ENCODE results near the gene JAM2. TPM values are rescaled to one million over a fixed set of nuclear protein-coding genes. Genes with fewer than 3 reads are reported as not detected.

The JAM2 gene
- total RNA-seq, 1 experiment from 2014 or later: not detected

DNA sequence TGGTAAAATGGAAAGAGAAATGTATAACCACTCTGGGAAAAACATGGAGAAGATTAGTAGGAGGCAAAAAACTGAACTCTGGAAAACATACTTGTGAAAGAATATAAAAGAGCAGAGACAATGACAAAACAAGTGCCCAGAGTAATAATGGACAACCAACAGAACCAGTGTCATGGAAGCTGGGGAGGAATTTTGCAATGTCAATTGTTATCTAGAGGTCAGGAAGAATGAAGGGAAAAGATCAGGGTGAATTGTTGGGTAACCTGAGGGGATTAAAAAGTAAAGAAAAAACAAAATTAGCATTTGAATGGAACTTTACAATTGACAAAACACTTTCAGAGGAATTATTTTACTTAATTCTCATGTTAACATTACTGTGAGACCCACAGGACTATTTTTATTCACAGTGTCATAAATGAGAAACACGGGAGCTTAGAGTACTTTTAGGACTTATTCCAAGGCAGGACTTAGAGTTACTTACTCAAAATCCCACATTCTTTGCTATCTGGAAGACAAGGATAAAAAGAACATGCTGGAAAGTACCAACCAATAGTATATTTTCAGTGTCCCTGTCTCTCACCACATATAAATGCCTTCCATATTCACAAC is 19.5 kb downstream of the JAM2 start:
- ChIA-PET POLR2A (ENCODE audit: unreplicated experiment) (no interaction called here), CTCF (no interaction called here)
- intact Hi-C loops (cut with micrococcal nuclease; ENCODE audit: unreplicated experiment): no loop called here

DNA sequence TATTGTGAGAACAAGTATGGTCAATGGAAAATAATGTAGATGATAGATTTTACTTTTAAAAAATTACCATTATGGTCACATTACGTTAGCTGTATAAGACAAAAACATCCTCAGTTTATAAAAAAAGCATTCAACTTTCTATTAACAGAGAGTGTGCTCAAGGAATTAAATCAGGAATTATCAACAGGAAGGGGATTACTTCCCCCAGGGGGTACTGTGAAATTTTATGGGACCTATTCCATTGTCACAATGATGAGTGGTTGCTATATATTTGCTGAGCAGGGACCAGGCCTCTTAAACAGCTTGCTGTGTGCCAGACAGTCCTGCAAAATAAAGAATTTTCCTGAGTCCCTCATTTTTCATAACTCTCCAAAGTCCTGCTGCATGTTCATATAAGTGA is 21.2 kb downstream of the JAM2 start:
- Histone ChIP-seq H3K4me1 (replicated peaks; ENCODE audit: insufficient read depth) (no peaks in the 10 kb centered on the region), H3K9me3 (ENCODE audit: insufficient read depth, low read depth) (no peaks in the 10 kb centered on the region), H3K27me3 (ENCODE audit: insufficient read depth, low read depth) (no peaks in the 10 kb centered on the region), H4K20me1 (ENCODE audit: insufficient read depth) (no peaks in the 10 kb centered on the region), H3K4me2 (no peak overlapping the region), H3K79me2 (ENCODE audit: low read depth) (no peaks in the 10 kb centered on the region), H3F3A (ENCODE audit: insufficient read depth, low read depth) (no peaks in the 10 kb centered on the region), H3K4me3 (no peak overlapping the region), H3K36me3 (ENCODE audit: low read depth) (no peaks in the 10 kb centered on the region), H3K9me2 (ENCODE audit: insufficient read depth) (no peaks in the 10 kb centered on the region), H3K27ac (no peak overlapping the region), H2AFZ (no peak overlapping the region)
- CTCF ChIA-PET: no interaction called here
- BruUV-seq (replicated peaks): no TSS peak
- TF ChIP-seq EZH2 (IDR thresholded peaks at IDR 0.05; ENCODE audit: low read depth) (no peak), CTCF (conservative IDR thresholded peaks at IDR 0.05) (no peak)
- POLR2A ChIA-PET (ENCODE audit: unreplicated experiment): no interaction called here
- intact Hi-C loops (cut with micrococcal nuclease; ENCODE audit: unreplicated experiment): no loop called here
- no peak for DNase-seq

More for the DNA sequence above, 19.5 kb downstream of the JAM2 start:
- Histone ChIP-seq H3K27ac (no peak overlapping the region), H3K9me3 (ENCODE audit: insufficient read depth, low read depth) (no peaks in the 10 kb centered on the region), H4K20me1 (ENCODE audit: insufficient read depth) (no peaks in the 10 kb centered on the region), H2AFZ (no peak overlapping the region), H3K9me2 (ENCODE audit: insufficient read depth) (no peaks in the 10 kb centered on the region), H3K4me2 (no peak overlapping the region), H3K4me3 (no peak overlapping the region), H3F3A (ENCODE audit: insufficient read depth, low read depth) (no peaks in the 10 kb centered on the region), H3K36me3 (ENCODE audit: low read depth) (no peaks in the 10 kb centered on the region), H3K4me1 (replicated peaks; ENCODE audit: insufficient read depth) (no peaks in the 10 kb centered on the region), H3K27me3 (ENCODE audit: insufficient read depth, low read depth) (no peaks in the 10 kb centered on the region), H3K79me2 (ENCODE audit: low read depth) (no peaks in the 10 kb centered on the region)
- no peak for DNase-seq
- TF ChIP-seq EZH2 (IDR thresholded peaks at IDR 0.05; ENCODE audit: low read depth): no peak
- no peak for TF ChIP-seq CTCF (conservative IDR thresholded peaks at IDR 0.05)
- BruUV-seq (replicated peaks): no TSS peak

GRCh38 chr21:25664491-25664931 is 25.5 kb downstream of the JAM2 start:
- no peaks in the 10 kb centered on the region for H3K9me3 ChIP-seq (ENCODE audit: insufficient read depth, low read depth)
- intact Hi-C loops (cut with micrococcal nuclease; ENCODE audit: unreplicated experiment): no loop called here
- H3K9me2 ChIP-seq (ENCODE audit: insufficient read depth): no peaks in the 10 kb centered on the region
- H3F3A ChIP-seq (ENCODE audit: insufficient read depth, low read depth): no peaks in the 10 kb centered on the region
- no TSS peak for BruUV-seq (replicated peaks)
- no peak for DNase-seq
- H3K4me2 ChIP-seq: no peak overlapping the region
- no peaks in the 10 kb centered on the region for H3K27me3 ChIP-seq (ENCODE audit: insufficient read depth, low read depth)
- no peaks in the 10 kb centered on the region for H4K20me1 ChIP-seq (ENCODE audit: insufficient read depth)
- no peaks in the 10 kb centered on the region for H3K36me3 ChIP-seq (ENCODE audit: low read depth)
- no peaks in the 10 kb centered on the region for H3K4me1 ChIP-seq (replicated peaks; ENCODE audit: insufficient read depth)
- H3K4me3 ChIP-seq: no peak overlapping the region
- ChIA-PET CTCF (no interaction called here), POLR2A (ENCODE audit: unreplicated experiment) (no interaction called here)
- no peaks in the 10 kb centered on the region for H3K79me2 ChIP-seq (ENCODE audit: low read depth)
- H2AFZ ChIP-seq: no peak overlapping the region
- TF ChIP-seq EZH2 (IDR thresholded peaks at IDR 0.05; ENCODE audit: low read depth) (no peak), CTCF (conservative IDR thresholded peaks at IDR 0.05) (no peak)
- no peak overlapping the region for H3K27ac ChIP-seq
